GM19099 (cell line): ENCODE data around the gene NEURL2.

ENCODE experiments used
- POLR2A ChIP-seq: IDR thresholded peaks from 3 replicates; pipeline ENCODE4 v1.6.1; 2011; ENCODE audit warnings: low read depth; ENCODE audit not compliant: insufficient read length; ENCODE audit errors: extremely low read depth

Gene NEURL2

DNA sequence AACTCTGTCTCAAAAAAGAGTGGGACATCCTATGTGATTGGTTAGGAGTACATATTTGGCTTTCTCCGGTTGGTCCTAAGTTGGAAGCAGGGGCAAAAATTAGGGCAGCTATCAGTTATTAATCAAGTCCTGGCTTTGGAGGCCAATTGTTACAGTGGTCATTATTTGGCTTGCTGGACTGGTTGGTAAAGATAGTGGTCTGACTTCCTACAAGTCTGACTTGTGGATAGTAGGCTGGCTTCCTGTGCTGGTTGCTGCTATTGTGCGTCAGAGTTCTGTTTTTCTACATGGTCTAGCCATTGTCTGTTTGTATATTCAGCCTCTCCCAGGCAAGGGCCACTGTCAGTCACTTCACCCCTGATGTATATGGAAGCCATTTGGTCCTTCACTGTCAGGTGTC is 40.8 kb downstream of the NEURL2 start:
- TF ChIP-seq POLR2A, result no peak

DNA sequence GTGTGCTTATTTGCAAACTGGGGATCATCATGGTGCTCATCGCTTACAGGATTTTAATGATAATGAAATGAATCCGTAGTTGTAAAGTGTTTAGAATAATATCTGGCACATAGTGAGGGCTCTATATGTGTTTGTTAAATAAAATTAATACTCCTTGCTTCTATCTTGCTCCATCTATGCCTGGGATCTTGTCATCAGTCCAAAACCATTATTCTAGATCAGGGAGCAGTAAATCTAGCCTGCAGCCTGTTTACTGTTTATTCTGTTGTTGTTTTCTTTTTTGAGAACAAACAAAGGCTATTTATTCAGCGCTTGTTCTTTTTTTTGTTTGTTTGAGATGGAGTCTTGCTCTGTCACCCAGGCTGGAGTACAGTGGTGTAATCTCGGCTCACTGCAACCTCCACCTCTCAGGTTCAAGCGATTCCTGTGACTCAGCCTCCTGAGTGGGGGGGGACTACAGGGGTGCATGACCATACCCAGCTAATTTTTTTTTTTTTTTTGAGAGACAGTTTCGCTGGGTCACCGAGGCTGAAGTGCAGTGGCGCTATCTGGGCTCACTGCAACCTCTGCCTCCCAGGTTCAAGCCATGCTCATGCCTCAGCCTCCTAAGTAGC is 41.9 kb downstream of the NEURL2 start:
- TF ChIP-seq POLR2A, result no peak

DNA sequence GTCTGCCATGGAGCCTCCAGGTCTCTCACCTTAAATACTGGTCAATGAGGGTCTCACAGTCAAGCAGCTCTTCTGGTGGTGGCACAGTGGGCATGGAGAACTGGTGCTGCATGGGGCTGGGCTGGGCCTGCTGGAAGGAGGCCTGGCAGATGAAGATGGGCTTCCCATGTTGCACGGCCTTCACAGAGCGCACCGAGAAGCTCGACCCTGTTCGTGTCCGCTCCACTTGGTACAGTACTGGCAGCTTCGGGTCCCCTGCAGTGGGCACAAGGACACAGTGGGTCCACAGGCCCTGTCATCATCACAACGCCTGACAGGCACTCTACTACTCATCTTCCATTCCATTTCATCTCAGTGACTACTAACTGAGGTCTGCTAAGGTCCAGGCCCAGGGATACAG is 42.6 kb downstream of the NEURL2 start:
- TF ChIP-seq POLR2A, result no peak

DNA sequence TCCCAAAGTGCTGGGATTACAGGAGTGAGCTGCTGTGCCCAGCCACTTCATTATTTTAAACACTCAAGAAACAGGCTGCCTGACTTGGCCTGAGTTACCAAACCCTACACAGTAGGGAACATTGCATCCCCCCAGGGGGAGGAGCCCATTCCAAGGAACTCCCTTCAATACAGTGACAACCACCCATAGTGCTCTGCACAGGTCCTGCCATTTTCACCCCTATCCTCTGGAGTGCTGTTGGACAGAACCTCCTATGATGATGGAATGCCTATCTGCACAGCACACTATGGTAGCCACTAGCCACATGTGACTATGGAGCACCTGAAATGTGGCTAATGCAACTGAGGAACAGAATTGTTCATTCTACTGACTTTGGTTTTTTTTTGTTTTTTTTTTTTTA is 45.6 kb downstream of the NEURL2 start:
- no peak for TF ChIP-seq POLR2A

DNA sequence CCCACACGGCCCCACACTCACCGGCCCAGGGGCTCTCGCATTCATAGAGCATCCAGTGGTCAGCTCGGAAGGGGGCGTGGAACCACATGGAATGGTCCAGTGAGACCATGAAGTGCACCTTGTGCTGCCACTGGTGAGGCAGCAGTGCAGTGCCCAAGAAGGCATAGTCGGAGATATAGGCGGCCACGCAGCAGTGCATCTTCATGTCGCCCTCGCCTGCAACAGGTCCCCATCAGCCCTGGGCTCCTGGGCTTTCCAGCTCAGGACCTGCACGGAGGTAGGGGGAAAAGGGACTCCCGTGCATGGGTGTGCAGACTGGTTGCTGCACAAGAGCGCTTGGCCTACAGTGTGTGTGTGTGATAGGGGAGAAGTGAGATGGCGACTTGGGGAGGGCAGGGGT is 47.5 kb downstream of the NEURL2 start:
- TF ChIP-seq POLR2A, result no peak

DNA sequence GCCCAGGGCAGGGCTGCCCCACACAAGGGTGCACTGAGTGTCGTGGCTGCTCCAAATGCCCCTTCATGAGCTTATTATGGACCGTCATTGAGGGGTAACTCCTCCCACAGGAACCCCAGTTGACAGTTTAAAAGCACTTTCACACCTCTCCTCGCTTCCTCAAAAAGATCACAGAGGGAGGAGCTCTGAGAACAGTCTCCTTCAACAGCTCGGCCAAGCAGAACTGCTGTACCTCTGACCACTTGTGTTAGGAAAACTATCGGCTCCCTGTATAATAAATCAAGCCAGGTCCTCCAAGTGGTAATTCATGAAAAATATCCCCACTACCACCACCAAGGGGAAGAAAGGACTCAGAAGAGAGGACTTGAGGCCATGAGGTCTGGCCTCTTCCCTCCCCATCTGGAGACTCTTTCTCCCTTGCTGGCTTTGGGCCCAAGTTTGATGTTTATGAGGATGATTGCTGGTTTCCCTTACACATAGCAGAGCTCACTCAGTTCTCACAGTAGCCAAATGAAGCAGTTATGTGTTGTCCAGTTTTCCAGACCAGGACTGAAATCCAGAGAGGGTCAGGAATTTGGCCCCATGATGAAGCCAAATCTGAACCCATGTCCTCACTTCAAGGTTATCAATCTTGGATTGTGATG is 48.7 kb downstream of the NEURL2 start:
- no peak for TF ChIP-seq POLR2A

DNA sequence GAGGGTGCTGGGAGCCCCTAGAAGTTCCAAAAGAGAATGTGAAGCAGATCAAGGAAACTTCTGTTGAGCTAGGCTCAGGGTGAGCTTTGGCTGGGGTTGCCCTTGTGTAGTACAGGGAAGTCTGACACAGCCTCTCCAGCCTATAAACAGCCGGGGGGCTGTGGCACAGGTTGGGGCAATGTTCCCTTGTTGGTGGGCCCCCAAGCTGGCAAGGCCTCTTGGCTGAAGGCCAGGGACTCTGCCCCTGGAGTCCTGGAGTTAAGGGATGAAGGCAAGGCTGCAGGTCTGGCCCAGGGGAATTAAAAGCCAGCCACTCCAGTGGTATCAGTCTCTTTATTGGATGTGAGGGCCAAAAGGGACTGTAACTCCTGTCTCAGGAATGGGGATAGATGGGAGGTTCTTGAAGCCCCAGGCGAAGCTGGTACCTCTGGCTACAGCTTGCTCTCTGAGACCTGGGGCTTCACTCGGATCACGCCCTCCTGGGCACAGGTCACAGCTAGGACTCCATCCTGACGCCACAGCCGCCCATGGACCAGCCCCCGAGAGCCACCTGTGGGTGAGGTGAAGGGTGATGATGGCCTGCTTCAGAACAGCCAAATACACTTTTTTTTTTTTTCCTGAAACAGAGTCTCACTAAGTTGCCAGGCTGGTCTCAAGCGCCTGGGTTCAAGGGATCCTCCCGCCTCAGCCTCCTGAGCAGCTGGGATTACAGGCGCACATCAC is 49.4 kb downstream of the NEURL2 start:
- TF ChIP-seq POLR2A, result no peak

DNA sequence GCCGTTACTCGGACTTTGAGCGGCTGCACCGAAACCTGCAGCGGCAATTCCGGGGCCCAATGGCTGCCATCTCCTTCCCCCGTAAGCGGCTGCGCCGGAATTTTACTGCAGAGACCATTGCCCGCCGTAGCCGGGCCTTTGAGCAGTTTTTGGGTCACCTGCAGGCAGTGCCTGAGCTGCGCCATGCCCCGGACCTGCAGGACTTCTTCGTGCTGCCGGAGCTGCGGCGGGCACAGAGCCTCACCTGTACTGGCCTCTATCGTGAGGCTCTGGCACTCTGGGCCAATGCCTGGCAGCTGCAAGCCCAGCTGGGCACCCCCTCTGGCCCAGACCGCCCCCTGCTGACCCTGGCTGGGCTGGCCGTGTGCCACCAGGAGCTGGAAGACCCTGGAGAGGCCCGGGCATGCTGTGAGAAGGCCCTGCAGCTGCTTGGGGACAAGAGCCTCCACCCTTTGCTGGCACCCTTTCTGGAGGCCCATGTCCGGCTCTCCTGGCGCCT is 50.3 kb downstream of the NEURL2 start:
- no peak for TF ChIP-seq POLR2A
